HG03039 (cell line): ENCODE results near the gene HJV.

ENCODE experiments used
- ATAC-seq: cut with Tn5 transposase; IDR thresholded peaks from one replicate; pipeline ENCODE4 v1.9.1; 2021; ENCODE audit warnings: mild to moderate bottlenecking, moderate library complexity; ENCODE audit not compliant: unreplicated experiment

Gene HJV

DNA sequence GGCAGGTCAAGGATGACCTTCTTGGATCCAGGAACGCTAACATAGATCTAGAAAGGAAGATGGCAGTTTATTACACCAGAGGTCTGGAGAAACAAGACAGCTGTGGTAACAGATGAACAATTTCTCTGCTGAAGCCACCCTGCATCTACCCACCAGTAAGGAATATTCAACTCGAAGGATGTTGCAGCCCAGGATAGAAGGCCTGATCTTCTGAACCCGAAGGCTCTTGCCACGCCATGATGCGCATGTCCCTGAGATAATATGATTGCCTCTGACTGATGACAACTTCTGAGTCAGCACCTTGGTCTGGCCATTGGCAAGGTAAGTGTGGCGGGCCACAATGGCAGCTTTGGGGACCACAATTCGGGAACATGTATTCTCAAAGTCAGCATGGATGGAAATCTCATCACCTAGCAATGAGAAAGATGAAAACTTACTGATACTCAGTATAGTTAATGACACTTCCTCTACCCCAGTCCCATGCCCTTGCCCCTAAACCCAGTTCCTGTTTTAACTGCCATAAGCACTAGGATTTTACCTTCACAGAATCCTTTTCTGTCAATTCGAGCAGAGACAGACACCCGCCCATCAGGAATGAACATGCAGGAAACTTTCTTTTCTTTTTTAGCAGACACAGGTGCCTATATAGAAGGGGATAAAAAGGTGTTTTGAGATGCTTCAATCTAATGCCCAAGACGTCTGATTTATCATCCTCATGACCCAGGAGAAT lies 27.0 kb downstream of the HJV start:
- no peak for ATAC-seq

DNA sequence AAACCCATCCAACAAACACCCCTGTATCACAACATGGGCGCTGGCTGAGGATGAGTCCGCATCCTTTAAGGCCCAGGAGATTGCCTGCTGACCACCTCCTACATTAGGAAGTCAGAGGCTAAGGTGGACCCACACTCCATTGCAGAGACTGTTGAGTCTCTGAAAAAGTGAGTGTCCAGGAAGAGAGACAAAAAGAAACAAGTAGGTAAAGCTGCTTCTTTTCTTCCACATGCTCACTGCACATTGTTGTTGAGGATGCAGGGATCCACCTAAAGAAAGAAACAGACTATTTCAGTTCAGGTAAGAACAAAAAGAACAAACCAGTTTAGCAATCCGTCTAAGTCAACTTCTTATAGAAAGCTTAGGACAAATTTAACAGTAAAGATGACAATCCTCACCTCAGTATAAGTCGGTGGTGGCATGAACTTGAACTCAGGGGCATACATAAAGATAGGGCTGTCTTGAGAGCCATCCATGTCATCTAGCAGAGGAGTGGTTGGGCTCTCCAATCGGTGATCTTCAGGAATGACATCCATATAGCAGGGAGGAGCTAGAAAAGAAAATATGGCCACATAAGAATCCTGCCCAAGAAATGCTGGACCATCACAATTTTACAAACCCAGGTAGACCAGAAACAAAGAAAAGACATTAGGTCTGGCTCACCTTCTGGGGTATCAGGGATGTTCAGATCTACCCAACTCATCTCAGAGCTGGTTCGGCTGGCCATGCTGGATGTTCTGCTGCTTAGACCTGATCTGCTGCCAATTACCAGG lies 27.7 kb downstream of the HJV start:
- no peak for ATAC-seq

DNA sequence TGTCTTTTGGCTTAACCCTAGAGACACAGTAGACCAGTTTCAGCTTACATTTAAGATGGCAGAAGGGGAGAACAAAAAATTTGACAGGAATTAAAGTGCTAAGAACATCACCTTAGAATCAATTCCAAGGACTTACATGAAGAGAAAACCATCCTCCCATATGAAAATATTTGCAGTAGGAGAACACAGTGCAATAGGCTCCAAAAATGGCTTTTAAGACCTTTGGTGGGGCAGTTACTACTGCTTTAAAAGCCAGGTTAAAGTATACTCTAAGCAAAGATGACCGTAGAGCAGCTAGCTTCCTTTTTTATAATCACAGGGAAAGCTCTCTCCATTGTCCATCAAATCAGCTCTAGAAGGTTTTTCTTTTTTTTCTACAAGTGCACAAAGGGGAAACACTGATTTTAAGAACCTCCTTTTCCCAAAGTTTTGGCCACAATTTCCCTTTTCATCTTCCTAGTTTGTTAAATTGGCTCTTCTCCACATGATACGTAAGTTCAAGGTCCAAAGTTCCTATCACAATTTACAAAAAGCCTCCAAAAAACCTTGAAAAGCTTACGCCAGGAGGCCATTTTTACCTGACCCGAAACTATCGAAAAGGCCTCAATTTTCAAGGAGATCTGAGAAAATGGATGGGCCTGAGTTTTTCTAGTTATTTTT lies 28.4 kb downstream of the HJV start:
- no peak for ATAC-seq

DNA sequence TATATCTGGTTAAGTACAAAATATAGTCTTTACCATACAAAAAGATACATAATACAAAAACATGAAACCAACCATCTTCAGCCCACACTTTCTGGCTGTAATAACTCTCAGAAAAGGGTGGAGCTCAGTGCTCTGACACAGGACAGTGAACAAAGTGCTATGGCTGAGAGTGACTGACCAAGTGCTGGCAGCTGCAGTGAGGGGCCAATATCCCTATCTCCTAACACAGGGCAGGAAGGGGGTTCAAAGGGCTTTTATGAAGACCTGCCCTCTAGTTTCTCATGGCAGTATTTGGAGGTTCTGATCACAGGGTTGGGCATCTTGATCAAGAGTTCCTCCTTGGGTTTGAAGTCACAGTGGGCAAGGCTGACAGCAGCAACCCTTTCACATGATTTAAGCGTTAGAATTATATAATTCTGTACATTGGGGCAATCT lies 29.0 kb downstream of the HJV start:
- no peak for ATAC-seq

DNA sequence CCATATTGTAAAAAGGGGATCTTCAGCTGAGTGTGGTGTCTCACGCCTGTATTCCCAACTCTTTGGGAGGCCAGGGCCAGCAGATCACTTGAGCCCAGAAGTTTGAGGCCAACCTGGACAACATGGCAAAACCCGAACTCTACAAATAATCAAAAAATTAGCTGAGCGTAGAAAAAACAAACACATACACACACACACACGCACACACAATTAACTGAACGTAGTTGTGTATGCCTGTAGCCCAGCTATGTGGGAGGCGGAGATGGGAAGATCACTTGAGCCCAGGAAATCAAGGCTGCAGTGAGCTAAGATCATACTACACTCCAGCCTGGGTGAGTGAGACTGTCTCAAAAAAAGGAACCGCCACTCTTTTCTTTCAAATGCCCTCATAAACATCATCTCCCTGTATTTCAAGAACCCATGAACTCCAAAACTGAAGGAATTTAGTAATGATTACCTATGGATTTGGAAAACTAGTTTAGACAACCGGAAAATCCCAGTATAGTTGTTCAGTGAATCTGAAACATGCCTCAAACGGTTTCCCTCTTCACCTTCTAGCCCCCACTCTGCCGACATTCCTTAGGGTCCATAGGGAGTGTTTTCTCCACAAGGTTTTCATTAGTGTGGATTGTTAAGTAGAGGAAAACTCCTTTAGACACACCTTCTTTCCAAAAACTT lies 29.7 kb downstream of the HJV start:
- ATAC-seq = no peak

DNA sequence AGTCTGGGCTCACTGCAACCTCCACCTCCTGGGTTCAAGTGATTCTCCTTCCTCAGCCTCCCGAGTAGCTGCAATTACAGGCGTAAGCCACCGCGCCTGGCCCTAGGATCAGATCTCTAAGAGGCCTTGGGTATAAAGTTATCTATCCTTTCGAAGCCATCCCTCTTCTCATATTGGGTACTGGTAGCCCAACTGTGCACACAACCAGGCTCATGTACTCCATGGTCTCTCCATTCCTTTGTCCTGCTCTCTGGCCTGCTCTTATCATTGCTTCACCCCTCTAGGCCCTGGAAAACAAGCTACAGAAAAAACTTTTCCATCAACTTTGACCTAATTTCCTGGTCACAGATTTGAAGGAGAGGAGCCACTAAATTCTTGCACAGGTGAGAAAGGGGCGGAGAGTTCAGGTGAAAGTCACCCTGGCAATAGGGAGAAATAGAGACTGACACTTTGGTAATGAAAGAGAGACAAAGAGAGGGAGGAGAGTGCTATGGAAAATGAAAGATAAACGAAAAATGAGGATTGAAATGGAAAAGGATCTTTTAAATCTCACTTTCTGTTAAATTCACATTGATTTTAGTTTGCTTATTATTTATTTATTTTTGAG lies 31.2 kb downstream of the HJV start:
- no peak for ATAC-seq

DNA sequence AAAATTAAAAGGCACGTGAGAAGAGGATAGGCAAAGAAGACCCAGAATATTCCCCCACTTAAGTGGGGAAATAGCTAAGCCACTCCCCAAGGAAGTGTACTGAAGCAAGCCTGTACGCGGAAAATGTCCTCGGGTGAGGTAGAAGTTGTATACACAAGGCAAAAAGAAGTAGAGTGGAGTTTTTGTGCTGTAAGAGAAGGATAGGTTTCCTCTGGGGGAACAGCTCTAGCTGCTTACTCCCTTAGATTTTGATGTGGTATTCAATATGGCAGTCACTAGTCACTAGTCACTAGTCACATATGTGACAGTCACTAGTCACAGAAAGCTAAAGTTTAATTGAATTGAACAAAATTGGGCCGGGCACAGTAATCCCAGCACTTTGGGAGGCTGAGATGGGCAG lies 32.8 kb downstream of the HJV start:
- ATAC-seq = no peak

DNA sequence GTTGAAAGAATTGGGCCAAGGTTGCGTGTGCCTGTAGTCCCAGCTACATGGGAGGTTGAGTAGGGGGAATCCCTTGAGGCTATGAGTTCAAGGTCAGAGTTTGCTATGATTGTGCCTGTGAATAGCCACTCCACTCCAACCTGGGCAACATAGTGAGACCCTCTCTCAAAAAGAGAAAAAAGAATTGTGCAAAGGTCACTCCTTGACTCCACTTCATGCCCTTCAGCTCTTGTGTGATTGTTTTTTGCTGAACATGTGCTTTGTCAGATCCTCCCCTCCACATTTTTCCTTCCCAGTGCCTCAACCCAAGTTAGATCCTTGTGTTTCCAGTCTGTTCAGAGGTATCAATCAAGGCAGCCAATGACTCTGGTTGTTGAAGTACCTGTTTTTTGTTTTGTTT lies 33.6 kb downstream of the HJV start:
- ATAC-seq = no peak

DNA sequence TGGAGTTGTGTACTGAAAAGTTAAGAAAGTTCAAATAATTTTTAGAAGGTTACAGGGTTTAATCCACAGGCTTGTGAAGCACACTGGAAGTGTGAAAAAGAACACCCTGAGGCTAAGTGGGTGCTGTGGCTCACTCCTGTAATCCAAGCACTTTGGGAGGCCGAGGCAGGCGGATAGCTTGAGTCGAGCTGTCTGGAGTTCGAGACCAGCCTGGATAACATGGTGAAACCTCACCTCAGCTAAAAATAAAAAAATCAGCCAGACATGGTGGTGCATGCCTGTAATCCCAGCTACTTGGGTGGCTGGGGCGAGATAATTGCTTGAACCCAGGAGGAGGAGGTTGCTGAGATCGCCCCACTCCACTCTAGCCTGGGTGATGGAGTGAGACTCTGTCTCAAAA lies 35.0 kb downstream of the HJV start:
- no peak for ATAC-seq

DNA sequence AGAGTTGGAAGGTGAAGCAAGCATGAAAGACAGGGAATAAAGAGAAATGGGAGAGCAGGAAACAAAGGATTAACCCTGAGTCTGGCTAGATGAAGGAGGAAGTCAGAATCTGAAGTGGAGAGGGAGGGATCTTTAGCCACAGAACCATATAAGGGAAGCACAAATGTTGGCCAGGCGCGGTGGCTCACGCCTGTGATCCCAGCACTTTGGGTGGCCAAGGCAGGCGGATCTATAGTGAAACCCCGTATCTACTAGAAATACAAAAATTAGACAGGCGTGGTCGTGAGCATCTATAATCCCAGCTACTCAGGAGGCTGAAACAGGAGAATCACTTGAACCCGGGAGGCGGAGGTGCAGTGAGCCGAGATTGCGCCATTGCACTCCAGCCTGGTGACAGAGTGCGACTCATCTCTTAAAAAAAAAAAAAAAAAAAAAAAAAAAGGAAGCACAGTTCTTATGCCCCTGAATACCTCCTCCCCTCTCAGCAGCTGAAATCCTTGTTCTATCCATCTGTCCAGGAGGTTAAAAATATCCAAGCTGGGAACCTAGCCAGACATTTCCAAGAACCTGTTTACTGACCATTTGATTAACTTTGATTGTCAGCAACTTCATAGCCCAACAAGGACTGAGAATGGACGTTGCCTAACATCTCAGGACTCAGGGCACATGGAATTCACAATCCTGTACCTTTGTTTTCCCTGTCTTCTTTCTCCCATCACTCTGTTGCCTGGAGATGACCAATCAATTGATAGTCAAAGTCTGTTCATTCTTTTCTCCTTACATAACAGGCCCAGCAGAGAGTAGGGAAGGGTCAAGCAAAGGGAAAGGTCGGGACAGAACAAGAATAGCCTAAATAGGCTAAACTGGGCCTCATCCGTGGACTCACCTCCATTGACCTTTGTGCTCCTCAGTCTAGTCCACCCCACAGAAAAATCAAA lies 35.8 kb downstream of the HJV start:
- ATAC-seq = no peak

DNA sequence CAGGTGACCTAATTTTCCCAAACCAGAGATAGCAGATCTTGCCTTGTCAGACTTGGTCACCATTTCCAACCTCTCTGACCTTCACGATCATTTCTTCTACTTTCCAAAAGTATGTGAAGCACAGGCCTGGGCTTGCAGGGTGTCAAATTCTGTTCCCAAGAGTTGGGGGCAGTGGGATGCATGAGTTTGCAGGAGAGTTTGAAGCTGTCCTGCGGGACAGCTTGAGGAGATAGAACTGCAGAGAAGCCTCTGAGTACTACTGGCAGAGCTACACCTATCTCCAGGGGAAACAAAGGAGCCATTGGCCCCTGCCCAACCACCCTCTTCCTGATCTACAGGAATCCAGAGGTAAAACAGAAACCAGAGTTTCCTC lies 36.4 kb downstream of the HJV start:
- ATAC-seq = no peak

DNA sequence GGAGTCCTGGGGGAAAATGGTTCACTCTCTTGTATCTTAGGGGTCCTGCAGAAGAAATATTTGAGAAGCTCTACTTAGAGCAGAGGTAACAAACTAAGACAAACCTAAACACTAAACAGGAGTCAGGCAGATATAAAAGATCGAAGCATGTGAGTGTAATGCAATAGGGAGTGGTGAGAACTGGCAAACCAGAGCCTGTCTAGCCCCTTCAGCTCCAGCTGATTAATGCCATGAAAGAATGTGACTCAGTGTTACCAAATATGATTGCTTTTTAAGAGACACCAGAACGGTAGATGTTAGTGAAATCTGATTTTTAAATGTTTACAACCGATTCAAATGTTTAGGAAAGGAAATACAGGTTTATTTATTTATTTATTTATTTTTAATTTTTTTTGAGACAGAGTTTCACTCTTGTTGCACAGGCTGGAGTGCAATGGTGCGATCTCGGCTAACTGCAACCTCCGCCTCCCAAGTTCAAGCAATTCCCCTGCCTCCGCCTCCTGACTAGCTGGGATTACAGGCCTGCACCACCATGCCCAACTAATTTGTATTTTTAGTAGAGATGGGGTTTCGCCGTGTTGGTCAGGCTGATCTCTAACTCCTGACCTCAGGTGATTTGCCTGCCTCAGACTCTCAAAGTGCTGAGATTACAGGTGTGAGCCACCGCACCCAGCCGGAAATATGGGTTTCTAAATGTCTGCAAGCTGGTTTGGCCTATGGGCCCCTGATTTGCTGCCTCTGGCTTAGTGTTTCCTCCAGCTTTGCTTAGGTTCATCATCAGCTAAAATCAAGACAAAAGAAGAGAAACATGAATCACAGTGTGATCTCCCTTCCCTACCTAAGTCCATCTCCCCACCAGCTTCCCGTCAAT lies 37.3 kb downstream of the HJV start:
- ATAC-seq = no peak

DNA sequence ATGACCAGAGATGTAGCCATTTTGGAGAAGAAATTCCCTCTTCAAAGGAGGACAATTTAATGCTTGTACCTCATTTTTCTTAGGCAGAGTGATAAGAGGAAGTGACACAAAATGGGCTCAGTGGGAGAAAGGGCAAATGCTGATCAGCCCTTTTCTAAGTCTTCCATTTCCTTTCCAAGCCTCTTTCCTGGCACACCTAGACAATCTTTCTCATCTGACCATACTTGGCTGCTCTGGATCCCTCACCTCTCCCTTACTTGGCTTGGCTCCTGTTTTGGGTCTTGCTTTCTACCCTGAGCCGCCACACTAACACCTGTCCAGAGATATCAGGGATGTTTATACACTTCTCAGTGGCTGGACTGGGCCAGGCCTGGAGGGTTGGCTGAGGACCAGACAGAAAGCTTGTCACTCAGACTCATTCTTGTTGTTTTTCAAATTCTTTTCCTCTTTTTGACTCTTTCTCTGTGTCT lies 38.3 kb downstream of the HJV start:
- no peak for ATAC-seq

DNA sequence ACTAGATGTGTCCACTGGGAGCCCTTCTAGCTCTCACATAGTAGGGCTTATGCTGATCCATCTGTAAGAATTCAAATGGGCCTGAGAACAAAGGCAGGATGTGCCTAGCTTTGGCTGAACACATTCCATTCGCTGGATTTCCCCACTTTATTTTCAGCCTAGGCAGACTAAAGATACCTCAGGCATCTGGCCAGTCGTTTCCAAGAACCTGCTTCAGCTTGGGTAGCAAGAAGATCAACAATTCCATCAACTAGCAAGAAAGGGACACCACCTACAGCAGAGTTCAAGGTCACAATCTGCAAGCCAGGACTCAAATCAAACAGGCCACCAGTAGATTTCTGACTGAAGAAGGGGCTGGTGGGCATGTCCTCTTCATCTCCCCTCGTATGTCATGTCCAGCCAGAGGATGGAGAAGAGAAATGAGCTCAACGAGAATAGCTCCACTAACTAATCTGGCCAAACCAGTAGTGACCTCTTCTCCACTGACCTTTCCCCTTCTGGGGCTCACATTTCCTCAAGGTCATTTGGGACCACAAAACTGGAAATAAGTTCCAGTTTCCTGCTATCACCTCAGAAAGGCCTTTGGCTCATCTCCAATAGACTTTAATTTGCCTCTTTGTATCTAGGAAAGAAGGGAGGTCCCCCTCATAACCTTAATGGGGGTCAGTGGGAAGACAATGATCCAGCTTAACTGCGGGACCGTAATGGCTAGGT lies 39.4 kb downstream of the HJV start:
- ATAC-seq = no peak

DNA sequence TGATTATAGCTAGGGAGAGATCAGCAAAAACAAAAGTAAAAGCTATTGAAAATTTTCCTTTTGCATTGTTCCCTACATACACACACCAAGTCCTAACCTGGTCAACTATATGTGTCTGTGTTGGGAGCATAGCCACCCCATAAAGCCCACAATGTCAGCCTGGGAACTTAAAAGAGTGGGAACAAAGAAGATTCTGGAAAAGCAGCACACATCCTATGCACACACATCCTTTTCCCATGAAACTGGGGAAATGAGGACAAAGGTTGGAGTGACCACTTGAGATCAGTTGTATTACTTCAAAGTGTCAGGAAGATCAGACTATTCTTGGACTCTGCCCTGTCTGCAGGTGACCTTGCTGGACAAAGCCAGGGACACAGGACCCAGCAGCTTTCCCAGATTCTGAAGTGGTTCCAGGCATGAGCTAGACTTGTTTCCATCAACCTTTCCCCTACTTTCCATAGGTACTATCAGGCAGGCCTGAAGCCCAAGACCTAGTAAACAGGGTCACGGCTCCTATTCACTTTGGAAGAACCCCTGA lies 41.0 kb downstream of the HJV start:
- no peak for ATAC-seq

DNA sequence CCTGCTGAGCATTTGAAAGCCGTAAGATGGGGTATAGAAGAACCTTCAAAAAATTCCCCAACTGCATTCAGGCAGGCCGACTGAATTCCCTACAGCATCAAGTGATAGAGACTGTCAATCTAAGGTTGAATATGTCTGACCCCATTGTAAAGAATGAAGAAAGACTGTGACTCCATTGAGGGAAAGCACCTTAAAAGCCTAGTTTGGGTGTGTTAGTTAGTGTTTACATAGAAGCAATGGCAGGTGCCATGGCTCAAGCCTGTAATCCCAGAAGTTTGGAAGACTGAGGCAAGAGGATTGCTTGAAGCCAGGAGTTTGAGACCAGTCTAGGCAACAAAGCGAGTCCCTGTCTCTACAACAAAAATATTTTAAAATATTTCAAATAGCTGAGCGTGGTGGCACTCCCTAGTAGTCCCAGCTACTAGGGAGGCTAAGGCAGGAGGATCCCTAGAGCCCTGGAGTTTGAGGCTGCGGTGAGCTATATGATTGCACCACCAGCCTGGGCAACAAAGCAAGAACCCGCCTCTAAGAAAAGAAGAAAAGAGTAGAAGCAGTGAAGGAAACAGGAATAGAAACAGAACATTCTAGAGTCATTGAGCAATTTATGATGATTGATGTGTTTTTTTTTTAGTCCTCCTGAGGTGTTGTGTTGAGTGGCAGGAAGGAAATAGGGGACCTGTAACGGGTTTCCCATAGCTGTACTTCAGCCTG lies 41.6 kb downstream of the HJV start:
- ATAC-seq = no peak
